ENCODE data around the gene MAP7D3.

GRCh38 chrX:136182414-136182813, 68.8 kb downstream of the MAP7D3 start:
- no peak for TF ChIP-seq POLR2AphosphoS5 (IDR thresholded peaks at IDR 0.05)
- no peak for TF ChIP-seq CTCF (IDR thresholded peaks at IDR 0.05)
- no peak for TF ChIP-seq POLR2A (IDR thresholded peaks at IDR 0.05)
- no peak for TF ChIP-seq EP300 (IDR thresholded peaks at IDR 0.05)

All from suprapubic skin (tissue), 4 donors.